H1 (cell line): ENCODE measurements around the gene RBMS1.

Experiments
- EZH2 ChIP-seq: fragments of 200-600 bp; sonication (generic); IDR thresholded peaks from 2 replicates; pipeline ENCODE4 v1.7.1; 2012; ENCODE audit warnings: low read depth, mild to moderate bottlenecking, moderate library complexity, low read length, inconsistent platforms; ENCODE audit not compliant: severe bottlenecking
- GABPA ChIP-seq: IDR thresholded peaks from 2 replicates; pipeline ENCODE4 v1.6.1; 2011; ENCODE audit warnings: mild to moderate bottlenecking, low read length, moderate library complexity, borderline replicate concordance; ENCODE audit not compliant: insufficient read depth
- JUND ChIP-seq: IDR thresholded peaks from 2 replicates; pipeline ENCODE4 v1.6.1; 2011; ENCODE audit warnings: mild to moderate bottlenecking, improper control_type of control experiment, low read length
- SP4 ChIP-seq: IDR thresholded peaks from 2 replicates; pipeline ENCODE4 v1.6.1; 2012; ENCODE audit warnings: low read length, inconsistent platforms
- YY1 ChIP-seq: IDR thresholded peaks from 2 replicates; pipeline ENCODE4 v1.6.1; 2011; ENCODE audit warnings: low read depth, mild to moderate bottlenecking, low read length
- TF ChIP-seq, protein P1 (sequence below): IDR thresholded peaks from 2 replicates; pipeline ENCODE4 v1.6.1; 2011; ENCODE audit warnings: low read length, improper control_type of control experiment

DNA sequence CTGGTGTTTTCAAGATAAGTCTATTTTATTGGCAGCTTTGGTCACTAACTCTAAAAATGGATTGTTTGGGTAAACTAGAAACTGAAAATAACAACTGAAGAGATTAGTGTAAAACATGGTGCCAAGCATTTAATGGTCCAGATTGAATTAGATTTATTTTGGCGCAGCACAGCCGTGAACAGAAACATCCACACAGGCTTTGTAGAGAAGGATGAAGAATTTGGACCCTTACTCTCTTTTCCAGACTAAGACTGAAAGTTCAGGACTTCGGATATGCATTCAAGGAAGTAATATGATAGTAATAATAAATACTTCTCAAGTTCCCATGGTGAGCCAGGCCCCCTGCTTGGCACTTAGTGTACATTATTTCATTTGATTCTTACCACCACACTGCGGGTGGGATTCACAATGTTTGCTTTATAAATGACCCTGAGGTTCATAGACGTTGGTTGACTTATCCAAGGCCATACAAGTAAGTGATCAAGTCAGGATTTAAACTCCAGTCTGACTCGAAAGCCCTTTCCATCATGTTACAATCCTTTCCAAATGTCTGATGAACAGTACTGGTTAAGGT, 239.3 kb downstream of the RBMS1 start:
- TF ChIP-seq EZH2 = no peak
- TF ChIP-seq, protein P1, sequence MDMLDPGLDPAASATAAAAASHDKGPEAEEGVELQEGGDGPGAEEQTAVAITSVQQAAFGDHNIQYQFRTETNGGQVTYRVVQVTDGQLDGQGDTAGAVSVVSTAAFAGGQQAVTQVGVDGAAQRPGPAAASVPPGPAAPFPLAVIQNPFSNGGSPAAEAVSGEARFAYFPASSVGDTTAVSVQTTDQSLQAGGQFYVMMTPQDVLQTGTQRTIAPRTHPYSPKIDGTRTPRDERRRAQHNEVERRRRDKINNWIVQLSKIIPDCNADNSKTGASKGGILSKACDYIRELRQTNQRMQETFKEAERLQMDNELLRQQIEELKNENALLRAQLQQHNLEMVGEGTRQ = no peak
- no peak for TF ChIP-seq JUND
- no peak for TF ChIP-seq GABPA
- TF ChIP-seq YY1 = no peak
- no peak for TF ChIP-seq SP4
